Measurements from ENCODE around the gene PRKCZ. TPM values are rescaled to one million over a fixed set of nuclear protein-coding genes. Genes with fewer than 3 reads are reported as not detected.

The PRKCZ gene
- polyA plus RNA-seq, 1 of the 3 experiments (the other 2 are of a cell fraction) = 24.2 TPM

- Histone ChIP-seq H3K4me1 (ENCODE audit: control insufficient read depth in 1 of 2, insufficient read depth in 2 of 2, low read depth in 1 of 2, low read length in 1 of 2) (peaks cover 0 to 2% of the 10 kb centered on the region in 2 experiments; a peak in 1 of 4 replicates), H3K4me2 (no peak overlapping the region), H3K9ac (no peak overlapping the region), H3F3A (replicated peaks; ENCODE audit: insufficient read depth) (no peaks in the 10 kb centered on the region), H3K27me3 (ENCODE audit: insufficient read depth) (no peaks in the 10 kb centered on the region), H3K4me3 (ENCODE audit: low read depth in 2 of 2, low read length in 1 of 2) (no peak overlapping the region), H3K9me3 (no peaks in the 10 kb centered on the region), H3K9me2 (no peaks in the 10 kb centered on the region), H3K27ac (ENCODE audit: low read depth in 2 of 2, low read length in 1 of 2) (no peak overlapping the region), H3K79me2 (ENCODE audit: insufficient read depth) (no peaks in the 10 kb centered on the region), H3K36me3 (replicated peaks in 1 of 2; ENCODE audit: control insufficient read depth in 1 of 2, insufficient read depth in 2 of 2, low read length in 1 of 2) (no peaks in the 10 kb centered on the region), H4K20me1 (ENCODE audit: insufficient read depth) (no peaks in the 10 kb centered on the region), H2AFZ (ENCODE audit: low read depth) (no peak overlapping the region)
- POLR2A ChIA-PET = no interaction called here
- CTCF ChIA-PET = interaction anchor here (1.1 to 1.3 kb wide), 2 partner anchors 8 to 39 kb away, joined by 3 to 5 read pairs; no protein-coding TSS in a partner anchor
- no peak for TF ChIP-seq IRF3 (IDR thresholded peaks at IDR 0.05; ENCODE audit: low read depth, low read length)
- TF ChIP-seq CHD2 (IDR thresholded peaks at IDR 0.05; ENCODE audit: low read length, partially characterized antibody) = no peak
- no peak for TF ChIP-seq NFIC (IDR thresholded peaks at IDR 0.05; ENCODE audit: borderline replicate concordance)
- no peak for TF ChIP-seq YY1 (IDR thresholded peaks at IDR 0.05; ENCODE audit: low read depth)
- TF ChIP-seq CTCF (IDR thresholded peaks at IDR 0.05) = no peak
- TF ChIP-seq JUND (IDR thresholded peaks at IDR 0.05) = no peak
- no peak for TF ChIP-seq TAF1 (IDR thresholded peaks at IDR 0.05; ENCODE audit: borderline replicate concordance, low read depth, low read length)
- no peak for TF ChIP-seq NRF1 (IDR thresholded peaks at IDR 0.05; ENCODE audit: low read depth, low read length)
- no peak for TF ChIP-seq USF1 (IDR thresholded peaks at IDR 0.05; ENCODE audit: borderline replicate concordance, low read depth)
- no peak for TF ChIP-seq REST (IDR thresholded peaks at IDR 0.05; ENCODE audit: low read depth, low read length)
- TF ChIP-seq SMC3 (IDR thresholded peaks at IDR 0.05; ENCODE audit: low read depth, low read length) = no peak
- no peak for TF ChIP-seq MAX (IDR thresholded peaks at IDR 0.05; ENCODE audit: low read depth)
- WGBS (ENCODE audit: low lambda C conversion rate) = 90% methylated on average over 4 of the region's 4 CpGs
- DNase-seq = no peak
Observed at GRCh38 chr1:2100780-2101108, 50.5 kb downstream of the PRKCZ start.

Data from SK-N-SH (cell line).